HG03060 (cell line): ENCODE data around the gene CADPS.

Source experiments
- ATAC-seq: cut with Tn5 transposase; IDR thresholded peaks from one replicate; pipeline ENCODE4 v1.9.1; 2021; ENCODE audit warnings: low read depth, moderate number of reproducible peaks; ENCODE audit not compliant: unreplicated experiment

CADPS gene

DNA sequence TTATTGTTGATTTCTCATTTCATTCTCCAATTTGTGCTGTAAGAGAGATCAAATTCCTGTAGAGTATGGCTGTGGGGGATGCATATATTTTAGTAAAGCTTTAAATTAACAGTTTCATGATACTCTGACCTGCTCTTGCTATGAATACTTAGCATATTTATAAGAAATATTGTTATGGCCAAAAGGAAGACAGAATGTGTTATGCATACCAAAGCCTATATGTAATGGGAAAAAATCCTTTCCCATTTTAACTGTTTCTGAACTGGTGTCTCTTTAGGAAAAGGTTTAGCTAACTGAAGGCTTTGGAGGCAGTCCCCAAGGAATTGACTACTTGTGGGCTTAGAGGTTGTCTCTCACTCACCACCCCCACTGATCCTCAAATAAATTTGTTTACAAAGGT, 59.2 kb downstream of the CADPS start:
- ATAC-seq = no peak

DNA sequence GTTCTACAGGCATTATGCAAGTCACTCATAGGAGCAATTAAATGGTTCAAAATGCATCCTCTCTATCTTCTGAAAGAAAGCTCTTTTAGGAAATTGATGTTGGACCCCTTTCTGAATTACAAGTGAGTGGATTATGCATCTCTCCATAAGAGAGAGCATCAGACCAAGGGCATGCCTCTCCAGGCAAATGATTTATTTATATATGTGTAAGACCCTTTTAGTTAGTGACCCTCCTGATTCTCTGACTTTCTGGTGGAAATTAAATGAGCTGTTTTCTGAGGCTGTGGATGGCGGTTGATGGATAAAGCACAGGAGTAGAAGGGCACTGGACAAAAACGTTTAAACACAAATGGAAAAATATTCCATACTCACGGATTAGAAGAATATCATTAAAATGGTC, 62.6 kb downstream of the CADPS start:
- ATAC-seq = no peak

DNA sequence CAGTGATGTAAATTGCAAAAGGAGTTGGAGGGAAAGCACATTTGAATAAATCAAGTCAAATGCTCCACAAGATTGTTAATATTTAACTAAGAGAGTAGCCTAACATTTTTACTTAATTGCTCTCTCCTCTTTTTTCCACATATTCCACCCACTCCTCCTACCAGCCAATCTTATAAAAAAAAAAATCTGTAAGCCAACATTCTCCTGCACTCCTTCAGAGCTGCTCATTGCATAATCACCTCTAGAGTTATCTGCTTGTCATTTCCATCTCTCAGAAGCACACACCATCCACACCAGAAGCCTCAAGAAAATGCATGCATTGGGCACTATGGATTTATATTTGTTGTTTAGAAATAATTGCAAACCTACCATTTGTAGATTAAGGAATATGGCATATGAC, 64.1 kb downstream of the CADPS start:
- no peak for ATAC-seq

DNA sequence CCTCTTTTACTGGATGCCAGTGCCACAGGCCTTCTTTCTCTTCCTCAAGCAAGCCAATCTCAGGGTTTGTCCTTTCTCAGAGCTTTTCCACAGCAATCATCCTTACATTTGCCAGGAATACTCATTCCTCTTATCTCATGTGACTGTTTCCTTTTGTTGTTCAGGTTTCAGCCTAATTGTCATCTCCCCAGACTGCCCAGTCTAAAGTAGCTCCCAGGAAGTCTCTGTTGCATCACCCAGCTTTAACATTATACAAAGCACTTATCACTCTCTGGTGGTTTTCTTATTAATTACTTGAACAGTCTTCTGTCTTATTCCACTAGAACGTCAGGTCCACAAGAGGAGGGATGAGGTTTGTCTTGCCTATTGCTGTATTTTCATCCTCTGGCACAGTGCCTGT, 65.8 kb downstream of the CADPS start:
- no peak for ATAC-seq

DNA sequence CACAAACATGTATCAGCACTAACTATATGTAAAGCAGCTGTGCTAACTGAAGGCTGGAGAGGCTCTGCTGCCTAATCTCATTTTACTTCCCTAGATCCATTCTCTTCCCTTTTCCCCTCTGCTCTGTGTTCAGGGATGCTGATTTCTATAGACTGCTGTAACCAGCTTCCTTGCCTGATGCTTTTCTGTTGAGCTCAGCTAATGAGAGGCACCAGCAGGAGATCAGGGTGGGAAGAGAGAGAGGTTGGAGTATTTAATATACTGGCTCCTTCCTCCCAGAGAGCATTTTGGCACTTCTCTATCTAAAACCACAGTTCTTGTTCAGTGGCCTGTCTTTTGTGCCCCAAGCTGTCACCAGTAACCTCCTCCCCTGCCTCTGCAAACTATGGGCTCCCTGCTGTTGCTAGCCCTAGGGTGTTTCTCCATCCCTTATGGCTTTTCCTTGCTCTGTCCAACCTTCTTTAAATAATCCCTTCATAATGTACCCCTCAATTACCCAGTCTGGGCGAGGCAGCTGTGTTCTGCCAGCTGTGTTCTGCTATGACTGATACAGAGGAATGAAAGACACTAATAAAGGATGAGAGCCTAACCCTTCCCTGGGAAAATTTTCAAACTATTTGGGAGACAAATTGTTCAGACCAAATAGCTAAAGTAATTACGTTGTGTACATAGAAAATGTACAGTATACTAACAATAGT, 69.5 kb downstream of the CADPS start:
- no peak for ATAC-seq

DNA sequence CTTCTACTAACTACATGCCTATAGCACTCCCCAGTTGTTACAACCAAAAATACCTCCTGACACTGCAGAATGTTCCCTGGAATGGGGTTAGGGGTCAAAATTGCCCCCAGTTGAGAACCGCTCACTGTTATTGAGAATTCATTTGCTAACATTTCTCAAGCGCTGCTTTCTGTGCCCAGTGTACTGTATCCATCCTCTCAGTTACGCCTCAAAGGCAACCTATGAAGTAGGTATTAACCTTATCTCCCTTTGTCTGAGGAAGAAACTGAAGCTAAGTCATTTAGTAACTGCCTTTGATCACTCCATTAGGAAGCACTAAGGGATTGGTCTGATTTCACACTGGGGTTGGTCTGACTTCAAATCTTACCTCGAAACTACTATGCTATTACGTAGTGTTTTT, 70.1 kb downstream of the CADPS start:
- no peak for ATAC-seq

DNA sequence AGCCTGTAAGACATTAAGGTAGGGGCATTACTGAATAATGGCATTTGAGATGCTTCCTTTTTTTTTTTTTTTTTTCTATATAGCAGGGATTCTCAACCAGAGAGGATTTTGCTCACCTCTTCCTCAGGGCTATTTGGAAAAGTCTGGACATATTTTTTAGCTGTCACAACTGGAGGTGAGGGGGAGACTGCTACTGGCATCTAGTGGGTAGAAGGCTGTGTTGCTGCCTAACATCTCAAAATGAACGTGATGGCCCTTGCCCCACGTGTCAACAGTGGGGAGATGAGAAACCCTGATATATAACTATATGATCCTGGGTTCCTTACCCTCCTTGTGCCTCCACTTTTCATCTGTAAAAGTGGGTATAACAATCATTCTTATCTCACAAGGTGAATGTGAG, 71.9 kb downstream of the CADPS start:
- no peak for ATAC-seq

DNA sequence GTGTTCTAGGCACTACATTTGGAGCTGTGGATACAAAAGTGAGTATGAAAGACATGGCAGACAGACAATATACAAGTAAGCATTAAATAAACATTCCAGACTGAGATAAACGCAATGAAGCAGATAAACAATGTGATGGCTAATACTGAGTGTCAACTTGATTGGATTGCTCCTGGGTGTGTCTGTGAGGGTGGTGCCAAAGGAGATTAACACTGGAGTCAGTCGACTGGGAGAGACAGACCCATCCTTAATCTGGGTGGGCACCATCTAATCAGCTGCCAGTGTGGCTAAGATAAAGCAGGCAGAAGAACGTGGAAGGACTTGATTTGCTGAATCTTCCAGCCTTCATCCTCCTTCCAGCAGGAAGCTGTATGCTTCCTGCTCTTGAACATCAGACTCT, 77.2 kb downstream of the CADPS start:
- ATAC-seq = no peak

DNA sequence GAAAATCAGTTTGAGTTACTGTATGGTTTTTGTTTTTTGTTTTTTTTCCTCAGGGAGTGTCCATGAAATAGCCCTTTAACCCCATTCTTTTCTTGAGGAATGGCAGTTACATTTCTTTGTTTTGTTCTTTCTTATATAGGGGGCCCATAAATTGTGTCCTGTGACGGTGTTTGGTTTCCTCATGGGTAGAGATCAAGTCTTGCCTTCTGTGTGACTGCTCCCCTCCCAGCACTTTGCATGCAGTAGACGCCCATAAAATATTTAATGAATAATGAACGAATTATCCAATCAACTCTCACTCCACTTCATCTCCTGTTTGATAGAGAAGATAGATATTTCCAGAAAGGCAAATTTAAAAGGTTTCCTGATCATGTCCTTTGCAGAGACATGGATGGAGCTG, 78.1 kb downstream of the CADPS start:
- ATAC-seq = no peak

DNA sequence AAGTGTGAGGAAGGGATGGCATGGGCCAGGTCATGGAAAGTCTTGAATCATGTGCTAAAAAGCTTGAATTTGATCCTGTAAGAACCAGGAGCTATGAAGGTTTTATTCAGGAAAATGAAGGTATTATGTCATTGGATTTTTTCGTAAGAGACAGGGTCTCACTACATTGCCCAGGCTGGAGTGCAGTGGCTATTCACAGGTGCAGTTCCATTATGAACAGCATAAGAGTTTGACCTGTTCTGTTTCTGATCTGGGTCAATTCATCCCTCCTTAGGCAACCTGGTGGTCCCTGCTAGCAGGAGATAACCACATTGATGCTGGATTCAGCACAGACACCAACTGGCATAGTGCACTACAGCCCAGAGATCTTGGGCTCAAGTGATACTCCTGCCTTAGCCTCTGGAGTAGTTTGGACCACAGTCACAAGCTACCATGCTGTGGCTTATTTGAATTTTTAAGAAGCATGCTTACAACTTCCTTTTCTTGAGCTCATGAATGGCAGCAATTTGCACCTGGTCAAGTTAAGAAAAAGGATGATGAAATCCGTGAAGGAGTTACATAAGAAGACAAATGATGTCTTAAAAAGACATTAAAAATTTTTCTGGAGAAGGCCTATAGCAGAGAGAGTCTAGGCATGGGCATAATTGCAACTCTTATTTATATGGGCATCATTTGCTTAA, 79.1 kb downstream of the CADPS start:
- no peak for ATAC-seq

DNA sequence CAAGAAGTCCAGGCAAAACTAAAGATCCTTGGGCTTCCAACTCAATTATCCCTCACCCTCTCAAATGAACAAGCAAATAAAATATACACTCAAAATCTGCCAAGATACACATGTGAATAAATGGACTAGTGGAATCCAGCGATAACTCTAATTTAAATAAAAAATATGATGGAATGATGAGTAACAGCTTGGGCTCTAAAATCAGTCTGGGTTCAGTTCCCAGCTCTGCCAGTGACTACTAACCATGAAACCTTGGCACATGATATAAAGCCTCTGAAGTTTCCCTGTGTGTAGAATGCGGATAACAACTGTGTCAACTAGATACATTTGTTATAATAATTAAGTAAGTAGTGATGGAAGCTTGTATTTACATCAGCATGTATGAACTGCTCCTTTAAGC, 81.3 kb downstream of the CADPS start:
- ATAC-seq = no peak

DNA sequence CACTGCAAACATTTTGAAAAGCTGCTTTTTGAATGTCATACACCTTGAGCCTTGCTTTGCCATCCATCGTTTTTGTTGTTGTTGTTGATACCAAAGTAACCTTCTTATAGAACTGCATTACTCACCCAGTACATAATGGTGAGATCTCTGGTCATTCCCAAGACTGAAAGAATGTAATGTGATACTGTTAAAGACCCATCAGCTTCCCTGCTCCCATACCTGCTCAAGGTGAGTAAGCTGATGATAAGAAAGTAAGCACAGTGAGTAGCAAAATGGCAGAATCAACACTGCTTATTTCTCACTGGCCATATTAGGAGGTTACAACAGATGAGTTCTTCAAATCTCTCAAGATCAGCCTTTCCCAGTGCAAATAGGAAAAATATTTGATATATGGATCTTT, 89.8 kb downstream of the CADPS start:
- ATAC-seq = no peak

DNA sequence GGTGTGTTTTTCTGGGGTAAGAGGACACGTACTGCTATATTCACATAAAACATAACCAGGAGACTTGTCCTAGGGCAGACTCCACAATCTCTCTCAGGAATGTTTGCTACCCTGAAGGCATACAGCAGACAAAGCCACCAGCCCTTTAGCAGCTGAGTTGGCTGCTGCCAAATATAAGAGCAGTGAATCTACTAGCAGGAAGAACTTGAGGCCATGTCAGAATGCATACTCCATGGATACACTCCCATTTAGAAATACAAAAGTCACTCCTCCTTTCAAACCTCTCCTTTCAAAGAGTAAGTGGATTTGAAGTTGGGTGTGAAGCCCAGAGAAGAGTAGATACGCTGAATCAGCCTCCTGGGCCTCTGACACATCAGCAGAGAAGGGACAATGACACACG, 94.1 kb downstream of the CADPS start:
- ATAC-seq = no peak

DNA sequence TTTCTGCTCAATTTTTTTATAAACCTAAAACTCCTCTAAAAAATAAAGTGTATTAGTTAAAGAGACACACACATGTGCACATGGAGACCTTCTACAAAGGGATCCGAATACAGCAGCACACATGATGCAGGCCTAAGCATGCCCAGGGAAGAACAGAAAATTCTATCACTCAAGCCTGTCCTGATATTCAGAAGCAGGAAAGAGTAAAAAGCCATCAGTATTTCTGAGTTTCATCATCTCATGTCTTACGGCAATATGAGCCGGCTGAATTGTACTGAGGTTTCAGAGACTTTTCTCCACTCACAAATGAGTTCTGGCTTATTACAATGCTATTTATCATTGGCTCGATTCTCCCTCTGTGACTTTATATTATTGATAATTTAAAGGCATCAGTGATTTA, 97.5 kb downstream of the CADPS start:
- ATAC-seq = no peak

DNA sequence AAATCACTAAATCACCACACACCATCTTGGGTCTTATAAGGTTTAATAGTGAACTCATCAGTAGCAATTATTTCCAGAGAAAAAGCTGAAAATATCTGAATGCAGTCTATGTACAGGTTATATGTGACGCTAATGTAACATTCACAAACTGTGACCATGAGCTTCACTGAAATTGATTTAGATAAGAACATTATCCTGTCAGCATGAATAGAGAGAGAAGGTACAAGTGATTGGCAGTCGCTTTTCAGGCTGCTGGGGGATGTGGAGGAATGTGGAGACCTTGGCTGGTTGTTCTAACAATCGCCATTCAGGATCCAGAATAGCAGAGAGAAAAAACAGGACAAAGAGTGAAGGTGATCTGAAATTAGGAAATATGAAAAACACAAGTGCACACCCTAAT, 98.1 kb downstream of the CADPS start:
- no peak for ATAC-seq

DNA sequence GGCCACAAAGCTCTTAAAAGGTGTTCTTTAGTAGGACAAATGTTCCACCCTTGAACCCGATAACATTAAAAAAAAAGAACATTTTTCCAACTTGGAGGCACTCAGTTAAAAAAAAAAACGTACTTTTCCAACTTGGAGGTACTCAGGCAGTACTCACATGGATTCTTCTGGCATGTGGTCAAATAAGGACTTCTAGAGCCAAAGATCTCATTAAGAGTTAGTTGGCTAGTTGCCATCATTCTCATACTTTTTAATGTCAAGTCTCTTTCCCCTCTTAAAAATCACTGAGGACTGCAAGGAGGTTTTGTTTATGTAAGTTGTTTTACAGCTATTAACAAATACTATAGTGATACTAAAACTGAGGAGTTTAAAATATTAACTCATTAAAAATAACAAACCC, 101.0 kb downstream of the CADPS start:
- no peak for ATAC-seq

DNA sequence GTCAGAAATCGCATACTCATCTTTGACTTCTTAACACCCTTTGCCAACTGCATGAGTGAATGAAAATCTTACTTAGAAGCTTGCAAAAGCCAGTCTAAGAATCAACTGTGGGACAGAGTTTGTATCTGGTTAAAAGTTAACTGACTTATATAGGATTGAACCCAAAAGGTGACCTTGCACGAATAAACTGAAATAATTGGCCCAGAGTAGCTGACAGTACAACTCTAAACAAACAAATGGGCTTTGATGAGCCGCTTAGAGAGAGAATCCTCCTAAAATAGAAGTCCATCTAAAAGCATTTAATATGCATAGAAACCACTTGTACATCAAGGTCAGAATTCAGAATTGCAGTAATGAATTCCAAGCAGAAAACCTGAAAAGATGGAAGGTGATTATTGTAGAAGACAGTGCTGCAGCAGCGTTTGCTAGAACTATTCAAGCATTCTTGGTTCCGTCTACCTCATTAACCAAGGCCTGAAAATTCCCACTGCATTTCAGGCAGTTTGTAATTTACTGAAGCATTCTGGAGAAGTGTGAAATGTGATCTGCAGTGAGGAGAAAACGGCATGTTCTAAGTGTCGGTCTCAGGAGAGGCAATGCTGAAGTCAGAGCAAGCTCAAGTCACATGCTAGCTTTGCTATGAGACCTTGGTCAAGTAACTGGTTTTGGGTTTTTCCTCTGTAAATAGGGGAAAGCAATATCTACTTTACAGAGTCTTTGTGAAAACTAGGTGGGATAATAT, 103.7 kb downstream of the CADPS start:
- no peak for ATAC-seq

DNA sequence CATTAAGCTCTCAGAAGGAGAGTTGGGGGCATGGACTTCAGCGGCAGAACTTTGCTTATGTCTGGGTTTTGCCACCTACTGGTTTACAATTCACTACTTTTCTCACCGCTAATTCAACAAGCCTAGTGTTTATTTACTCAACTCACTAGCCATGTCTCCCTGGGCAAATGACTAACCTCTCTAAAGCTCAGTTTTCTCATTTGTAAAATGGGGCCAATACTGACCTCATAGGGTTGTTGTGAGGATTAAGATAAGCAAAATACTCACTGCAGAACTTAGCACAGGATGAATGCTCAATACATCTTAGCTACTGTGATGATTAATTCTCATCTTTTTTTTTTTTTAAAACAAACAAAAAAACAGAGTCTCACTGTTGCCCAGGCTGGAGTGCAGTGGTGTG, 106.3 kb downstream of the CADPS start:
- no peak for ATAC-seq

DNA sequence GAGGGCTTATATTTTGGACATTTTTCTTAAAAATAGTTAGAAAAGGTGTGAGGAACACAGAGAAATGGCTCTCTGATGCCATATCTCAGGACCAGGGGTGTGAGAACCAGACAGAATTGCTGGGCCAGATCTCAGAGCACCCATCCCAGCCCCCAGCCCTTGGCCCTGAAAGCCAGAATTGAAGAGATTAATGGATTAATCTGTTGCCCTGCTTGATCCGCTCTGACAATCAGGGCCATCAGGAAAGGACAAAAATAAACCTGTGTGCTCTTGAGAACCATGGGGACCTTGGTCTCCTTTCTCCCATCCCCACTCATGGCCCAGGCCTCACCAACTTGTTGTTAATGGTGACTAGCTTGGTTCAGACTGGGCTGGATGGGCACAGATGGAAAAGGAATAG, 113.5 kb downstream of the CADPS start:
- no peak for ATAC-seq

DNA sequence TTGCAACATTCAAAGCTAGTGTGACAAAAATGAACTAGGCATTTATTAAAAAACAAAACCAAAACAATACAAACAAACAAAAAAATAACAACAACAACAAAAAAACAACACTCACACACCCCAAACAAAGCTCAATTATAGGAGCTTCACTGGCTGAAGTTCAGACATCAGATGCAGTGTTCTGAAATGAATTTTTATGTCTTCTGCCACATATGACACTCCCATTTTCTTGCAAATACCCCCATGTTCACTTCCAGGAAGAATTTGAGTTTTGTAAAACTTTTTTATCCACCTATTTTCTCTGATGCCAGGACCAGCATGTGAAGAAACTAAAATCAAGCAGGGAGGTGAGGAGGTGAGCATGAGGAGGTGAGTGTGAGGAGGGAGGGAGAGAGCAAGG, 113.9 kb downstream of the CADPS start:
- no peak for ATAC-seq

DNA sequence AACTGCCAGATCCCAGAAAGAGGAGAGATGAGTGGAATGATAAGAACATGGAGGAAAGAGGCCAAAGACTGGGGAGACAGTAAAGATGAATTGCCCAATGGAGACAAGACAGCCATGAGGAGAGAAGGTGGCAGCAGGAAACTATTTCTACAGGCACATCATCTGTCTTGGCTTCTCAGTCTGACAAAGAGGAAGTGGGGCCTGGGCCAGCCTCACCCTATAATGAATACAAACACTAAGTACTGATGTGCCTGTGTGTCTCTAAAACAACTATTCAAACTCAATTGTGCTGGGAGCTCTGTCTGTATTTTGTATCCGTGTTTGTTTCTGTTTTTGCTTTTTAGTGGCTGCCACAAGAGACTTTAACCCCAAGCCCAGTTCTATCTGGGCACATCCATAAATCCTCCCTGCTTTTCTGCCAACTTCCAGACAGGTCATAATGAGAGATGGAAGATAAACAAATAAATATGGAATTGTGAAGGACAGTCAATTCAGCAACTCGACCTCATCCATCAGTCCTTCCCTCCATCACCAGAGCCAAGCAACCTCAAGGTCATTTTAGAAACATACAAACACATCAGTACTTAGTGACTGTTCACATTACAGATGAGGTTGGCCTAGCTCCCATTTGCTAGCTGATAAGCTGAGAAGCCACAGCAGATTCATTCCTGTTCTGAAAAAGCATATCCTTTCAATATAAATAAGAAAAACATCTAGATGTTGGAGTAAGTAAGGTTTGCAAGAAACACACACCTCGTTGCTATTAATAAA, 116.7 kb downstream of the CADPS start:
- ATAC-seq = no peak
